NCI-H2196 treated with DMSO at 0.1 percent for 48 hours (cell line): ENCODE results near the gene PRDM7.

Source experiments
- DNase-seq: peaks from one replicate; lab custom pipeline; 2025; ENCODE audit not compliant: unreplicated experiment; lab: John Stamatoyannopoulos, UW

PRDM7 gene

GRCh38 chr16:90037276-90037675, 39.9 kb downstream of the PRDM7 start:
- DNase-seq, result no peak

- DNase-seq, result no peak
Observed at GRCh38 chr16:90035902-90036301, 41.2 kb downstream of the PRDM7 start.

GRCh38 chr16:90034504-90034903, 42.6 kb downstream of the PRDM7 start:
- no peak for DNase-seq

- DNase-seq, result no peak
Observed at GRCh38 chr16:90033387-90033786, 43.7 kb downstream of the PRDM7 start.

GRCh38 chr16:90032674-90033331, 44.3 kb downstream of the PRDM7 start:
- no peak for DNase-seq

- DNase-seq, result no peak
Observed at GRCh38 chr16:90031931-90032673, 45.0 kb downstream of the PRDM7 start.

- DNase-seq, result no peak
Observed at GRCh38 chr16:90031186-90031930, 45.8 kb downstream of the PRDM7 start.

- no peak for DNase-seq
Observed at GRCh38 chr16:90028985-90029384, 48.1 kb downstream of the PRDM7 start.

GRCh38 chr16:90027611-90028010, 49.5 kb downstream of the PRDM7 start:
- no peak for DNase-seq

GRCh38 chr16:90026135-90026534, 51.0 kb downstream of the PRDM7 start:
- DNase-seq, result no peak

GRCh38 chr16:90023078-90023447, 54.1 kb downstream of the PRDM7 start:
- no peak for DNase-seq

- DNase-seq, result peak; percentile 36
Observed at GRCh38 chr16:90022209-90023077, 54.7 kb downstream of the PRDM7 start.

GRCh38 chr16:90020838-90021382, 56.2 kb downstream of the PRDM7 start:
- no peak for DNase-seq

GRCh38 chr16:90020260-90020837, 56.8 kb downstream of the PRDM7 start:
- DNase-seq, result no peak

- peak; percentile 7 for DNase-seq
Observed at GRCh38 chr16:90019543-90020259, 57.4 kb downstream of the PRDM7 start.

- DNase-seq, result no peak
Observed at GRCh38 chr16:90018652-90019542, 58.2 kb downstream of the PRDM7 start, which contains the start of gene DBNDD1. Gene DBNDD1, minus strand, starts transcription at chr16:90019456. Its CDS starts 115 bp downstream, at chr16:90019341.

- DNase-seq, result no peak
Observed at GRCh38 chr16:90018297-90018651, 58.9 kb downstream of the PRDM7 start.

GRCh38 chr16:90016339-90016950, 60.7 kb downstream of the PRDM7 start:
- no peak for DNase-seq
